GM13976 (cell line): ENCODE measurements around the gene ZKSCAN5.
"Not testable (repeated sequence)": the region's sequence is repeated elsewhere in the genome, so short reads cannot be mapped to it uniquely, and the experiment has no call there.

ENCODE experiments used
- DNase-seq: peaks from one replicate; pipeline ENCODE4 v3.0.0; 2012; ENCODE audit warnings: low spot score
- in situ Hi-C: fragments of 300-500 bp; cut with MboI; formaldehyde crosslinking; loops from one replicate; pipeline ENCODE4 v1.12.0; 2022; ENCODE audit warnings: low sequenced_read_pairs, mixed read lengths, inconsistent platforms; ENCODE audit not compliant: unreplicated experiment
- TF ChIP-seq, protein P1 (sequence below): IDR thresholded peaks from 2 replicates; pipeline ENCODE4 v1.5.1; 2012; ENCODE audit warnings: borderline replicate concordance, mild to moderate bottlenecking; ENCODE audit not compliant: insufficient read depth; ENCODE audit errors: extremely low read depth, missing control alignments, control extremely low read depth

The ZKSCAN5 gene

DNA sequence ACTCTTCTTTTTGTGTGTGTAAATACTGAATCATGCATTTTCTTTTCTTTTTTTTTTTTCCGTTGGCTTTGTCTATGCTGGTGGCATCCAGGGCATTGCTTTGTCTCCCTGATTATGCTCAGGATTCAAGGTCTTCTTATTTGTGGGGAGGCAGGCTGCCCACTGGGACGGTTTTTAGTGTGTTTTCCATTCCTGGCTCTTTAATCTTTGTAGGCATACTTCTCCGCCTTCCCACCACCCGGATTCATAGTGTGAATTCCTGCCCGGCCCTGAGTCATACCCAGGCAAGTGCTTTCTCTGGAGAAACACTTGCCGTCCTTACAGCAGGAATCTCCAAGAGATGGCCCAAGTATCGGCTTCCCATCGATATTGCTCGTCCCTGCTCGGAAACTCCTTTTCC lies 59.2 kb downstream of the ZKSCAN5 start:
- in situ Hi-C loops = no loop called here
- no peak for DNase-seq
- TF ChIP-seq, protein P1, sequence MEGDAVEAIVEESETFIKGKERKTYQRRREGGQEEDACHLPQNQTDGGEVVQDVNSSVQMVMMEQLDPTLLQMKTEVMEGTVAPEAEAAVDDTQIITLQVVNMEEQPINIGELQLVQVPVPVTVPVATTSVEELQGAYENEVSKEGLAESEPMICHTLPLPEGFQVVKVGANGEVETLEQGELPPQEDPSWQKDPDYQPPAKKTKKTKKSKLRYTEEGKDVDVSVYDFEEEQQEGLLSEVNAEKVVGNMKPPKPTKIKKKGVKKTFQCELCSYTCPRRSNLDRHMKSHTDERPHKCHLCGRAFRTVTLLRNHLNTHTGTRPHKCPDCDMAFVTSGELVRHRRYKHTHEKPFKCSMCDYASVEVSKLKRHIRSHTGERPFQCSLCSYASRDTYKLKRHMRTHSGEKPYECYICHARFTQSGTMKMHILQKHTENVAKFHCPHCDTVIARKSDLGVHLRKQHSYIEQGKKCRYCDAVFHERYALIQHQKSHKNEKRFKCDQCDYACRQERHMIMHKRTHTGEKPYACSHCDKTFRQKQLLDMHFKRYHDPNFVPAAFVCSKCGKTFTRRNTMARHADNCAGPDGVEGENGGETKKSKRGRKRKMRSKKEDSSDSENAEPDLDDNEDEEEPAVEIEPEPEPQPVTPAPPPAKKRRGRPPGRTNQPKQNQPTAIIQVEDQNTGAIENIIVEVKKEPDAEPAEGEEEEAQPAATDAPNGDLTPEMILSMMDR = no peak

DNA sequence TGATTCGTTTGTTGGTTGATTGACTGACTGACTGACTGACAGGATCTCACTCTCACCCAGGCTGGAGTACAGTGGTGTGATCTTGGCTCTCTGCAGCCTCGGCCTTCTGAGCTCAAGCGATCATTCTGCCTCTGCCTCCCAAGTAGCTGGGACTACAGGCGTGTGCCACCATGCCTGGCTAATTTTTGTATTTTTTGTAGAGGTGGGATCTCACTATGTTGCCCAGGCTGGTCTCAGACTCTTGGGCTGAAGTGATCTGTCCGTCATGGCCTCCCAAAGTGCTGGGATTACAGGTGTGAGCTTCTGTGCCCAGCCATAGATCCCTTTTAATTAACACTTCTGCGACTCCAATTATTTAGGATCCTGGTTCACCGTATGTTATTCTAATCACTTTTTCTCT lies 64.3 kb downstream of the ZKSCAN5 start:
- DNase-seq, in situ Hi-C loops: not testable (repeated sequence)

DNA sequence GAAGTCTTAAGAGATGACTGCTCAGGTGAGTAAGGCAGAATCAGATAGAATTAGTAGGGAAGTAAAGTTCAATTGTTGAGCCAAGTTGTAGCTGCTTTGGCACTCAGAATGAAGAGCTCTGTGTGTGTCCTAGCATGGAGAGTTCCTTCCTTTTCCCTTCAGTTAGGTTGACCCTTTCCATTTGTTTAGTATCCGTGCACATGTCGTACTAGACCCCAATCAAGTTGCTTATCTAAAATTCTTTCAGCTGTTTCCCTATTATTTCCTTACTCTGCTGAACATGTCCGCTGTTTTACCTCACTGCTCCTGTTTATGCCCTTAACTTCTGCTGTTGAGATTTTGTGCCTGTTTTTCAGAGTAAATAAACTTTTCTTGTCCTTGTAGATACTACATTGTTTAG lies 67.3 kb downstream of the ZKSCAN5 start:
- no peak for DNase-seq
- in situ Hi-C loops = no loop called here
- TF ChIP-seq, protein P1 = no peak

DNA sequence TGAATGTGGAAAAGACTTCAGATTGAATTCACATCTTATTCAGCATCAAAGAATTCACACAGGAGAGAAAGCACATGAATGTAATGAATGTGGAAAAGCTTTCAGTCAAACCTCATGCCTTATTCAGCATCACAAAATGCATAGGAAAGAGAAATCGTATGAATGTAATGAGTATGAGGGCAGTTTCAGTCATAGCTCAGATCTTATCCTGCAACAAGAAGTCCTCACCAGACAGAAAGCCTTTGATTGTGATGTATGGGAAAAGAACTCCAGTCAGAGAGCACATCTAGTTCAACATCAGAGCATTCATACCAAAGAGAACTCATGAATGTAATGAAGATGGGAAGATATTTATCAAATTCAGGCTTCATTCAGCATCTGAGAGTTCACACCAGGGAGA lies 68.8 kb downstream of the ZKSCAN5 start:
- in situ Hi-C loops = no loop called here
- TF ChIP-seq, protein P1 = no peak
- no peak for DNase-seq

DNA sequence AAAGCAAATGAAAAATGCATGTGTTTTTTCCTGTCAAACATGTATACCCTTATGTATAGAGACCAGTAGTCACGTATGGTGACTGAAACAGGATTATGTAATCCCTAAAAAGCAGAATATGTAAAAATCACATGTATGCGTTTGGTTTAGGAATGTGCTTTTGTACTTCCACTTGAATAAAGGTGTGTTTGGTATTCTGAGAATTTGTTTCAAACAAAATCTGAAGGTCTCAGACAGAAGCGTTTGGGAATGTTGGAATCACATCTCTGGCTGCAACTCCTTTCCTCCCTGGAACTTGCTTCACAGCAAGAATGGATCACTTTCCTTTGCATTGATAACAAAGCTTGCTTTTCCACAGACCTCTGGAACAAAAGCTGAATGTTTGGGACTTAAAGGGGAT lies 71.8 kb downstream of the ZKSCAN5 start:
- TF ChIP-seq, protein P1 = no peak
- DNase-seq = no peak
- in situ Hi-C loops = no loop called here

DNA sequence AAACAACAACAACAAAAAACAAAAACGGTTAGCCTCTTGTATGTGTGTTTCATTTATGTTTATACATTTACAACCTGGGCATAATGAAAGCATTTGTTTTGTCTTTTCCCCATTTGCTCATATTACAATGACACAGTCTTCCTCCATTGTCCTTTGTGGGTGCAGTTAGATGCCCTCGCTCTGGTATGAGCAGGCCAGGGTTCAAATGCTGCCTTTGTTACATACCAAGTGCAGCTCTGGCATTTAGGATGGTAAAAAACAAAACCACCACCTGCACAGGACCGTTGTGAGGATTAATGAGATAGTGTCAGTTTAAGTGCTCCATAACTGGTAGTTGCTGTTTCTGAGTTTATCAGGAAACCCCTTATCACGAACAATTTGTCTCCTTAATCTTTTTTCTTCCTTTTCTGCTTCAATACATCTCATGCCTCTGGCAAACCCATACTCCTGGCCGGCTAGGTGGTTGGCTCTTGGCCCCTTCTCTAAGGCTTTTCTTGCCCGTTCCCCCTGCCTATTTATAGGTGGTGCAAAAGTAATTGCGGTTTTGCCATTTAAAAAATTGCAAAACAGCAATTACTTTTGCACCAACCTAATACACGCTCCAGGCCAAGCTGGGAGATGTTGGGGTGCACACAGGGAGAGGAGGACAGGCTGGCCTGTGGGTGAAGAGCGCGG lies 75.0 kb downstream of the ZKSCAN5 start:
- DNase-seq = no peak
- in situ Hi-C loops = no loop called here
- TF ChIP-seq, protein P1 = no peak

DNA sequence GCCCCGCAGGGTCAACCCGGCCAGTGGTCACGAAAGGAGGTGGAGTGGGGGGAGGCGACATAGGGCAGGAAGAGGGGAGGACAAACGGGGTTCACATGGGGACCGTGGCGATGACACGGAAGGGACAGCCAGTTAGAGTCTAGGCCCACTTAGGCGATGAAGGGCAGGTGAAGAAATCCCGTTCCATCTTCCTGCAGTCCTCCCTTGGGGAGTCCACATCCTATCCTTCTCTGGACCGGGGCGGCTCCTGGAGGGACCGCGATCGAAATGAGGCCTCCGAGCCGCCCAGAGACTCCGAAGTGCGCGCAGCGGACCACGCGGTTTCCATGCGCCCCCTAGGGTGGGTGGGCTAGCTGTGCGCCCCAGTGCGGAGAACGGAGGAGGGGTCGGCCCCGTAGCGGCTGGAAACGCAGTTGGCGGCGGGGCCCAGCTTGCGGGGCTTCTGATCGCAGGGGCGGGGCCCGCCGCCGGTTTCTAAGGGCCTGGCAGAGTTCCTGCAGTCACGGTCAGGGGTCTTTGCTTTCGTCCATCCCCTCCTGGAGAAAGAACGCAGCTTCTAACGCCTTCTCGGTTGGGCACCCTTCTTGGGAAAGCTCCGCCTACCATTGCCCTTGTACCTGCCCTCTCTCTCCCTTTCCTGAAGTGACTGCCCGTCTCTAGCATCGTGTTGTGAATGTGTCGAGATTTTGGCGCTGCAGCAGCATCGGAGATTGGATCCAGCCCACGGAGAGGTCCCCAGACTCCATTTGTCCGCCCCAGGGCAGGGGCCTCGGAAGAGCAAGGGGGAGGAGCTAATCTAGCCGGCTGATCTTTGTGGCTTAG lies 75.7 kb downstream of the ZKSCAN5 start:
- TF ChIP-seq, protein P1 = peak; percentile 32
- DNase-seq = peak; percentile 54

DNA sequence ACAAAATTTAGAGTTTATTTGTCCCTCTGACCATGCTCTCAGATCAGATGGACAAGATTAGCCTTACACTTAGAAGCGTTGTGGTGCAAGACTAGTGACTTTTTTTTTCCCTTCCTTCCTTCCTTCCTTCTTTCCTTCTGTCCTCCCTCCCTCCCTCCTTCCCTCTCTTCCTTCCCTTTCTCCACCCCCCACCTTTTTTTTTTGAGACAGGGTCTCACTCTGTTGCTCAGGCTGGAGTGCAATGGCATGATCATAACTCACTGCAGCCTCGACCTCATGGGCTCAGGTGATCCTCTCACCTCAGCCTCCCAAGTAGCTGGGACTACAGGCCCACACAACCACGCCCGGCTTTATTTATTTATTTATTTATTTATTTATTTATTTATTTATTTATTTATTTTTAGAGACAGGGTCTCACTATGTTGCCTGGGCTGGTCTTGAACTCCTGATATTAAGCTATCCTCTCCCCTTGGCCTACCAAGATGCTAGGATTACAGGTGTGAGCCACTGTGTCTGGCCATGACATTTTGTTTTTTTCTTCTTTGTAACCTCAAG lies 76.4 kb downstream of the ZKSCAN5 start:
- in situ Hi-C loops, DNase-seq: not testable (repeated sequence)

More for the DNA sequence above, 75.7 kb downstream of the ZKSCAN5 start:
- in situ Hi-C loops = no loop called here
